Activated gamma-delta T cell (primary cell): ENCODE data around the gene ORC4.
"Not testable (repeated sequence)": the region's sequence is repeated elsewhere in the genome, so short reads cannot be mapped to it uniquely, and the experiment has no call there.

Experiments used
- DNase-seq: peaks from one replicate; lab custom pipeline; 2025; lab: John Stamatoyannopoulos, UW

Gene ORC4

GRCh38 chr2:148014616-148015015 lies 5.9 kb downstream of the ORC4 start:
- DNase-seq: no peak

- no peak for DNase-seq
These were observed 6.7 kb downstream of the ORC4 start for GRCh38 chr2:148013876-148014275.

- not testable (repeated sequence) for DNase-seq
These were observed 12.1 kb downstream of the ORC4 start for GRCh38 chr2:148008411-148008810.

GRCh38 chr2:148007219-148007900 lies 13.2 kb downstream of the ORC4 start:
- no peak for DNase-seq

- DNase-seq: no peak
These were observed 14.1 kb downstream of the ORC4 start for GRCh38 chr2:148006249-148007007.

DNA sequence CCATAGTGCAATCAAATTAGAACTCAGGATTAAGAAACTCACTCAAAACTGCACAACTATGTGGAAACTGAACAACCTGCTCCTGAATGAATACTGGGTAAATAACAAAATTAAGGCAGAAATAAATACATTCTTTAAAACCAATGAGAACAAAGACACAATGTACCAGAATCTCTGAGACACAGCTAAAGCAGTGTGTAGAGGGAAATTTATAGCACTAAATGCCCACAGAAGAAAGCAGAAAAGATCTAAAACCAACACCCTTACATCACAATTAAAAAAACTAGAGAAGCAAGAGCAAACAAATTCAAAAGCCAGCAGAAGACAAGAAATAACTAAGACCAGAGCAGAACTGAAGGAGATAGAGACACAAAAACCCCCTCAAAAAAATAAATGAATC lies 18.1 kb downstream of the ORC4 start:
- not testable (repeated sequence) for DNase-seq

GRCh38 chr2:148000095-148000494 lies 20.4 kb downstream of the ORC4 start:
- no peak for DNase-seq

DNA sequence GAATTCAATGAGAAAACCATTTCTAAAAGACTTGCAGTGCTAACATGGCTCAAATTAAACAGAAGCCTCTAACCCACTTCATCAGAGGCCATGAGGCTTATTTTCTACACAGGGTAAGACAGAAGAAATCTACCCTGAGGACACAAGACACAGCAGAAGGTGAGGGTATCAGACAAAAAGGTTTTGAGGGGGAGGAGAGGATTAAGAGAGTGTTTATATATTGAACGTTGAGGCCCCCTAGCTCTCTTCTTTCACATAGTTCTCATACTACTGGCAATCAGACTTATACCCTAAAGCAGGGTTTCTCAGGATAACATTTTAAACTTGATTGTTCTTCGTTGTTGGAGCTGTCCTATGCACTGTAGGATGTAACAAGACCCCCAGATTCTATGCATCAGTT lies 21.4 kb downstream of the ORC4 start:
- no peak for DNase-seq

- no peak for DNase-seq
These were observed 22.3 kb downstream of the ORC4 start for GRCh38 chr2:147998203-147998602.

- no peak for DNase-seq
These were observed 23.7 kb downstream of the ORC4 start for GRCh38 chr2:147996828-147997227.

GRCh38 chr2:147994965-147995364 lies 25.6 kb downstream of the ORC4 start:
- not testable (repeated sequence) for DNase-seq

DNA sequence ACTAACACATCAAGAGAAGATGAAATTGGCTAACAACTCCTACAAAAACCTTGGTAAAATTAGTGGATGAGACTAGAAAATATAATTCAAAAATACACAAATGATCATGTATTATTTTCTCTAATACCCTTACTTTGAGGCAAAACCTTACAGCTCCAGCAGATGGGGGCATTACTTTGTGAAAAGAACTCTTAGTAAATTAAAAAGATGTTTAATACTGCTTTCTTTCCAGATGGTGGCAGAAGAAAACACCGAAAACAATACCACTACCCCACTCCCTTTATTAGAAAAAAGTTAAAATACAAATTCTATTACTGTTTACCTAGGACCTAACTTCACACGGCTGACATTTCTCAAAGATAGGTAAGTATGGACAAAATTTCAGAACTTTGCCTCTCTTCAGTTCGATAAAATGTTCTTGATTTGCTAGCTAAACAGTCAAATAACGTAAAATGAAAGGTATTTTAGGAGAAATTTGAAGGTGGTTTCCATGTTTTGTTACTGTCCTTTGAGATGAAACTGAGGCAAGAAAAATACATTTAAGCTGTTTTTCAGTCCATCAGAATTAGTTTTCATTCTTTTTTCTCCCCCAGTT lies 30.6 kb downstream of the ORC4 start:
- no peak for DNase-seq

- no peak for DNase-seq
These were observed 31.4 kb downstream of the ORC4 start for GRCh38 chr2:147989102-147989501.

- DNase-seq: no peak
These were observed 39.5 kb downstream of the ORC4 start for GRCh38 chr2:147980940-147981528.

- DNase-seq: no peak
These were observed 42.9 kb downstream of the ORC4 start for GRCh38 chr2:147977679-147978078.

DNA sequence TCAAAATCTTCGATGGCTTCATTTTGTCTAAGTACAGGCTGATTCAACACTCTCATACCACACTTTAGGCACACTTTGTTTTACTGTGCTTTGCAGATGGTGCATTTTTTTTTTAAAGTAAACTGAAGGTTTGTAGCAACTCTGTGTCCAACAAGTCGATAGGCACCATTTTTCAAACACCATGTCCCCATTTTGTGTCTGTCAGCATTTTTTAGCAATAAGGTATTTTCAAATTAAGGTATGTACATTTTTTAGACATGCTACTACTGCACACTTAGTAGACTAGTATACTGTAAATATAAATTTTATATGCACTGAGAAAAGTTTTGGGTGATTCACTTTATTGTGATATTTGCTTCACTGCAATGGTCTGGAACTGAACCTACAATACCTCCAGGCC lies 44.4 kb downstream of the ORC4 start:
- no peak for DNase-seq

- DNase-seq: no peak
These were observed 52.0 kb downstream of the ORC4 start for GRCh38 chr2:147968571-147968970.

DNA sequence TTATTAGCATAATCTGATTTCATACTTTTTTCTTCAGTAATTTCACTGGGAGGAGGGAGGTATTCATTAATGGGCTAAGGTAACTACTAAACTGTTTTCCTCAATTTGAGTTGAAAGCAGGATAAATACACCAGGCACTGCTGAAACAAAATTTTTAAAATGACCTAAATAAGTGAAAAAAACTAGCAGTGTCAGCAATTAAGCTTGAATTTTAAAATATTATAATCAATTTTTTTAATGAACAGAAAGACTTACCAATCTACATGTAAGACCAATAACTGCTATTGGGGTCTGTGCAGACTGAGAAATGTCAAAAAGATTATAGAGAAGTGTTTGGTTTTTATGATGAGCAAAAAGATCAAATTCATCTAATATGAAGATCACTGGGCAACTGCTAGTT lies 68.4 kb downstream of the ORC4 start:
- DNase-seq: no peak

DNA sequence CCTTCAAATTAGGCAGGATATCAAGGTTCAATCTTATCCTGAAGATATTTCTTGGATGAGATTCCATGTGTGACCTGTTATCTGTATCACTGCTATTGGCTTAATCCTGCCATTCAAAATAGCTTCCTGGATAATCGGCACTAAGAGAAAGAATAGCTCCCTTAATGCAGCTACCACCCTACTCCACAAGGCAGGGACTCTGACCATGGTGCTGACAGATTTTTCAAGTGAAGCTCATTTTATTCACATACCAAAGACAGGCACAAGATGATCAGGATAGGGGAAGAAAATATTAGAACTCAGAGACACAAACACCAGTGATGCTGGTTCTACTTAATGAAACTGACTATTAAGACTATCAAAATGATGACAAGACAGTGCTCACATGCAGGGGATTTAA lies 74.9 kb downstream of the ORC4 start:
- no peak for DNase-seq

- no peak for DNase-seq
These were observed 81.2 kb downstream of the ORC4 start for GRCh38 chr2:147939313-147939712.

DNA sequence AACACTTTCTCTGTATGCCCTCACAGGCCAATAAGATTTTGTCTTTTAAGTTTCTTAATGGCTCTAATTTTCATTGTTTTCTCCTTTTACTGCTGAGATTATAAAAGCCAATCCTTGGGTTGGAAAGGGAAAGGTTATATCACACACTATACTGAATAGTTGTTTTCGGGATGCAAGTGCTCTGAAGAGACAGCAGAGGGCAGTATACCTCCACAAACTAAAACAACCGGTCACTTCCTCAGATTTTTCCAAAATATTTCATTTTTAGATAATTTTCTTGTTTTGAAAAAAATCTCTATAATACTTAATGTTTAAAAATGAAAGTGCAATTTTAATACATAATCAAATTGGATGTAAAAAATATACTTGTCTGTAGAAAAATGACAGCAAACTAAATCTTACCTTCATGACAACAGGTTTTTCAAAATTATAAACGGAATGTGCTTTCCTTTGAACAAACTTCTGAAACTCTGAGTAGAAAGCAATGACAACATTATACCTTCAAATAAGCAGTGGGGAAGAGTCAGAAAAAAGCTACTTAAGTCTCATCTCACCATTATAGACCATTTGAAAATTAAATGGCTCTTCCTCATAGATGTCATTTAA lies 82.7 kb downstream of the ORC4 start:
- no peak for DNase-seq

DNA sequence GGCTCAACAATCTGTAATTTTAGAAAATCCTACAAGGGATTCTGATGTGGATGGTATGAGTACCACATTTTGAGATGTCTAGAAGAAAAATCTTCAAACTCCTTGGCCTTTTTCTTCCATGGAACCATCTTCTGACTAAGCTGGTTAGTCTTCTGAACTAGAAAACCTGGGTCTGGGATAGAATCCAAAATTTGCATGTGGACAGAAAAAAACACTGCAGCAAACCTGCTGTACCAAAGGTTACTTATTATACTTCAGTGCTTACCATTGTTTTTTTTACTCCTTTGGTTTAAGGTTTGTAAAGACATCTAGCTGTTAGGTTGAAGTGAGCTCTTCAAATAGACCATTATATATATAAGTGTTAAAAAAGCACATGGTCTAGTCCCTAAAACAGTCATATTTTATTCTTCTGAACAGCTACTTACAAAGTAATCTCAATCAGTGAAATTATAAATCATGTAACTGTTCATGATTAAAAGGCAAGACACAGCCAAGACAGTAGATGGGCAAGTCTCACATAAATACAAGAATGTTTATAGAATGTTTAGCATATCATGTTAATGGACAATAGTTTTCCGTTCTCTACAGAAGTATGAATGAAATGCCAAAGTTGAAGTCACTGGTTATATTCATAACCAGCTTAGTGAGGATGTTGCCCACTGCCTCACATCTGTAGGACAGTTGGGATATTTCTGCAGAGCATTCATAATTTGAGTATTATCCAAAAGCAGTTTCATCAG lies 85.5 kb downstream of the ORC4 start:
- DNase-seq: no peak
